ENCODE measurements around the gene CBLN2. TPM values are rescaled to one million over a fixed set of nuclear protein-coding genes. Genes with fewer than 3 reads are reported as not detected.

CBLN2 gene
- total and polyA plus RNA-seq, 11 donors = 0.08 to 3.7 TPM; not detected in 9

GRCh38 chr18:72539901-72540300, 4.2 kb downstream of the CBLN2 start:
- no peak for DNase-seq
- Histone ChIP-seq H3K4me3 (no peak overlapping the region), H3K36me3 (no peaks in the 10 kb centered on the region), H3K4me1 (peaks cover 0 to 26% (median 0%) of the 10 kb centered on the region in 12 donors), H3K27ac (no peak overlapping the region), H3K27me3 (peaks cover 7 to 69% (median 35%) of the 10 kb centered on the region in 9 donors), H3K9me3 (no peaks in the 10 kb centered on the region)
- intact Hi-C loops (cut with DNase I) = loop anchor here in 4 of 10 donors (10.0 kb wide), 1 partner anchor 1605 kb away; no protein-coding TSS in a partner anchor
- no peak for ATAC-seq
- WGBS, 4 donors = 59 to 74% (median 71%) methylated on average over 5 of the region's 5 CpGs
- no peak for TF ChIP-seq POLR2A (IDR thresholded peaks at IDR 0.05)
- TF ChIP-seq, protein P1, sequence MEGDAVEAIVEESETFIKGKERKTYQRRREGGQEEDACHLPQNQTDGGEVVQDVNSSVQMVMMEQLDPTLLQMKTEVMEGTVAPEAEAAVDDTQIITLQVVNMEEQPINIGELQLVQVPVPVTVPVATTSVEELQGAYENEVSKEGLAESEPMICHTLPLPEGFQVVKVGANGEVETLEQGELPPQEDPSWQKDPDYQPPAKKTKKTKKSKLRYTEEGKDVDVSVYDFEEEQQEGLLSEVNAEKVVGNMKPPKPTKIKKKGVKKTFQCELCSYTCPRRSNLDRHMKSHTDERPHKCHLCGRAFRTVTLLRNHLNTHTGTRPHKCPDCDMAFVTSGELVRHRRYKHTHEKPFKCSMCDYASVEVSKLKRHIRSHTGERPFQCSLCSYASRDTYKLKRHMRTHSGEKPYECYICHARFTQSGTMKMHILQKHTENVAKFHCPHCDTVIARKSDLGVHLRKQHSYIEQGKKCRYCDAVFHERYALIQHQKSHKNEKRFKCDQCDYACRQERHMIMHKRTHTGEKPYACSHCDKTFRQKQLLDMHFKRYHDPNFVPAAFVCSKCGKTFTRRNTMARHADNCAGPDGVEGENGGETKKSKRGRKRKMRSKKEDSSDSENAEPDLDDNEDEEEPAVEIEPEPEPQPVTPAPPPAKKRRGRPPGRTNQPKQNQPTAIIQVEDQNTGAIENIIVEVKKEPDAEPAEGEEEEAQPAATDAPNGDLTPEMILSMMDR (IDR thresholded peaks at IDR 0.05) = no peak

GRCh38 chr18:72530622-72531021, 13.5 kb downstream of the CBLN2 start:
- TF ChIP-seq, protein P1 (IDR thresholded peaks at IDR 0.05) = no peak
- TF ChIP-seq POLR2A (IDR thresholded peaks at IDR 0.05) = no peak
- intact Hi-C loops (cut with DNase I) = no loop called here
- Histone ChIP-seq H3K4me3 (no peak overlapping the region), H3K36me3 (no peaks in the 10 kb centered on the region), H3K9me3 (no peaks in the 10 kb centered on the region), H3K27ac (no peak overlapping the region), H3K27me3 (peaks cover 0 to 6% (median 0%) of the 10 kb centered on the region in 9 donors), H3K4me1 (no peaks in the 10 kb centered on the region)
- 55 to 73% (median 64%) methylated on average over 1 of the region's 1 CpG for WGBS, 4 donors
- DNase-seq (no peak), ATAC-seq (no peak)

DNA sequence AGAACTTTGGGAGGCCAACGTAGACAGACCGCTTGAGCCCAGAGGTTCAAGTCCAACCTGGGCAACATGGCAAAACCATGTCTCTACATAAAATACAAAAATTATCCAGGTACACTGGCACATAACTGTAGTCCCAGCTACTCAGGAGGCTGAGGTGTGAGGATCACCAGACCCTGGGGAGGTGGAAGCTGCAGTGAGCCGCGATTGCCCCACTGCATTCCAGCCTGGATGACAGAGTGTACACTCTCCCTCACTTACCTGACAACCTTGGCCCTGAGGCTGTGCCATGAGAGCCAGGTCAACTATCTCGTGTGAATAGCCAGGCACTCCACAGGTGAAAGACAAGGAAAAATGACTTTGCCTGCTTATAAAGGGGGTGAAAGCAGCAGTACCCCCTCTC, 39.3 kb downstream of the CBLN2 start:
- no peak for TF ChIP-seq POLR2A (IDR thresholded peaks at IDR 0.05)
- TF ChIP-seq, protein P1 (IDR thresholded peaks at IDR 0.05) = no peak
- WGBS, 4 donors = 74 to 89% (median 88%) methylated on average over 4 to 5 of the region's 5 CpGs

DNA sequence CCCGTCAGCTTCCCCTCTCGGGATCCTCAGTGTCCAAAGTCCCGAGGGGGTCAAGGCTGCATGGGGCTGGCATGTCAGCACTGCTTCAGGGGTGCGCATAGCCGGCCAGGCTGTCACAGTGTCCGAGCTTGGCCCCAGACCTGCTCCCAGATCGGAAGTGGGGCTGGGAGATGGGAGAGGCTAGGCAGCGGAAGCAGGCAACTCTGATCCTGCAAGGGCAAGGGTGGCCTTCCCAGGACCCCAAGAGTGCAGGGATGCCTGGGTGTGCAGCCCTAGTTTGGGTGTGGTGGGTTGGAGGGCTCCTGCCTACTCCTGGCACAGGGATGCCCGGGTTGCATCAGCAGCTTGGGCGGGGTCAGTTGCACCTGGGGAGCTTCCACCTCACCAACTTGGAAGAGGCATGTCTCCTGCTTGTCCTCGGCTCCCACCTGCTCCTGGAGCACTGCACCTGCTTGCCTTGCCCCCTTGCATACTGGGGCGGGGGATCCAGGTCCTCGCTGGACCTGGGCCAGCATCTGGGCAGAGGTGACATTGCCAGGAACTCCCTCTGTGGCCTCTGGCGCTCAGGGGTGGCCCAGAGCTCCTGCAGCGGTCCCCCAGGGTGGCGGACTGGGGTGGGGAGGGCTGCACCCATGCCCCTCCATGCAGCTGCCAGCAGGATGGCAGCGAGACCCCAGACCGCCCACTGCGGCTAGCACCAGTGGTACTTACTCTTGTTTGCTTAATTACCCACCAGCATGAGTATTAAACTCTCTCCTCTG, 41.3 kb downstream of the CBLN2 start:
- WGBS, 4 donors = 85 to 91% (median 89%) methylated on average over 8 to 19 of the region's 19 CpGs
- intact Hi-C loops (cut with DNase I) = no loop called here
- ATAC-seq (no peak), DNase-seq (no peak)
- TF ChIP-seq, protein P1 (IDR thresholded peaks at IDR 0.05) = no peak
- no peaks in the 10 kb centered on the region for H3K4me1 ChIP-seq
- no peaks in the 10 kb centered on the region for H3K27me3 ChIP-seq
- H3K9me3 ChIP-seq = no peaks in the 10 kb centered on the region
- no peak overlapping the region for H3K4me3 ChIP-seq
- H3K27ac ChIP-seq = no peak overlapping the region
- H3K36me3 ChIP-seq = no peaks in the 10 kb centered on the region

More for the DNA sequence above, 39.3 kb downstream of the CBLN2 start:
- no peak overlapping the region for H3K4me3 ChIP-seq
- no peaks in the 10 kb centered on the region for H3K9me3 ChIP-seq
- intact Hi-C loops (cut with DNase I) = no loop called here
- ATAC-seq (no peak), DNase-seq (no peak)
- H3K4me1 ChIP-seq = no peaks in the 10 kb centered on the region
- no peaks in the 10 kb centered on the region for H3K36me3 ChIP-seq
- H3K27ac ChIP-seq = no peak overlapping the region
- H3K27me3 ChIP-seq = no peaks in the 10 kb centered on the region
